HUES48 (cell line): Measurements from ENCODE around the gene TMEM178B.

ENCODE experiments used
- H3K27ac ChIP-seq: one replicate; pipeline ENCODE4 v1.7.0; 2013; ENCODE audit warnings: low read depth, low read length, inconsistent platforms
- H3K27me3 ChIP-seq: 2 replicates; pipeline ENCODE4 v1.6.1; 2013; ENCODE audit warnings: mild to moderate bottlenecking, low read length; ENCODE audit not compliant: control insufficient read depth, insufficient read depth
- H3K36me3 ChIP-seq: 2 replicates; pipeline ENCODE4 v1.6.1; 2013; ENCODE audit warnings: low read length; ENCODE audit not compliant: control insufficient read depth, insufficient read depth
- H3K4me1 ChIP-seq: 2 replicates; pipeline ENCODE4 v1.6.1; 2013; ENCODE audit warnings: mild to moderate bottlenecking, low read length; ENCODE audit not compliant: control insufficient read depth, insufficient read depth
- H3K4me3 ChIP-seq: 2 replicates; pipeline ENCODE4 v1.5.1; 2013; ENCODE audit warnings: mild to moderate bottlenecking, low read depth, low read length
- H3K9ac ChIP-seq: 2 replicates; pipeline ENCODE4 v1.6.1; 2013; ENCODE audit warnings: mild to moderate bottlenecking, low read depth, low read length, moderate library complexity
- H3K9me3 ChIP-seq: 2 replicates; pipeline ENCODE4 v1.6.1; 2013; ENCODE audit warnings: low read length; ENCODE audit not compliant: control insufficient read depth, insufficient read depth

TMEM178B gene

DNA sequence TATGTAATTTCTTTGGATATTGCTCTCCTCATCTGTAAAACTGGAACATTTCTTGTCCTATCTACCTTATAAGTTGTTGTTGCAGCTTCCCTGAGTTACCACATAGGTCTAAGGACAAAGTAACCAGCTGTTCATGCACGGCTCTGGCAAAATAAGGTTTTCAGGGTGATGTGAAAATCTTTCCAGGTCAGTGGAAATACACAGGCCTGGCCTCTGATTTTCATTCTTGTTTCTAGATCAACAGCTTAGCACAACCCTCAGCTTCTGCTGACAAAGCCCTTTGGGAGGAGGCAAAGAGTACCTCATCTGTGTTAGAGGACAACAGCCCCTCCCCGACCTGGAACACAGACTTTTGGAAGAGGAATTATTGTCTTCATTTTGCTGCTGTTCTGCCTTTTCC, 359.8 kb downstream of the TMEM178B start:
- H3K9ac ChIP-seq = no peak overlapping the region
- H3K9me3 ChIP-seq = no peaks in the 10 kb centered on the region
- H3K36me3 ChIP-seq = no peaks in the 10 kb centered on the region
- H3K4me1 ChIP-seq = peaks cover 39% of the 10 kb centered on the region
- no peaks in the 10 kb centered on the region for H3K27me3 ChIP-seq
- no peak overlapping the region for H3K4me3 ChIP-seq
- no peak overlapping the region for H3K27ac ChIP-seq

DNA sequence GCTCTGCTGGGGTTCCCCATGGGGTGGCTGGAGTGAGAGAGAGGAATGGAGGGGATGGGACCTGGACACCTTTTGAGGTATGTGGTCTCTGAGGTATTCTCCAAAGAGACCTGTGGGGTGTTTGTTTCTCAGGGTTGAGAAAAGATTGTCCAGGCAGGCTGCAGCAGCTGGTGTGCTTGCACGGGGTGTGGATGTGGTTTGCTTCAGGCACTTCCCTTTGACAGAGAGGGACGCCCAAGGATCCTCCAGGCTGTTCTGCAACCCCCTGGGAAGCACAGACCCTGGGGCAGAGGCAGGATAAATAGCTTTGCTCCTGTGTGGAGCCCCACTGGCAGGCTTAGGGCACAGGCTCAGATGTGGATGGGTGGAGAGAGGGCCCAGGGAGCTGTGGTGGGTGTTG, 362.3 kb downstream of the TMEM178B start:
- no peak overlapping the region for H3K27ac ChIP-seq
- no peaks in the 10 kb centered on the region for H3K27me3 ChIP-seq
- no peaks in the 10 kb centered on the region for H3K9me3 ChIP-seq
- peaks cover 21% of the 10 kb centered on the region for H3K4me1 ChIP-seq
- no peaks in the 10 kb centered on the region for H3K36me3 ChIP-seq
- H3K4me3 ChIP-seq = no peak overlapping the region
- H3K9ac ChIP-seq = no peak overlapping the region

DNA sequence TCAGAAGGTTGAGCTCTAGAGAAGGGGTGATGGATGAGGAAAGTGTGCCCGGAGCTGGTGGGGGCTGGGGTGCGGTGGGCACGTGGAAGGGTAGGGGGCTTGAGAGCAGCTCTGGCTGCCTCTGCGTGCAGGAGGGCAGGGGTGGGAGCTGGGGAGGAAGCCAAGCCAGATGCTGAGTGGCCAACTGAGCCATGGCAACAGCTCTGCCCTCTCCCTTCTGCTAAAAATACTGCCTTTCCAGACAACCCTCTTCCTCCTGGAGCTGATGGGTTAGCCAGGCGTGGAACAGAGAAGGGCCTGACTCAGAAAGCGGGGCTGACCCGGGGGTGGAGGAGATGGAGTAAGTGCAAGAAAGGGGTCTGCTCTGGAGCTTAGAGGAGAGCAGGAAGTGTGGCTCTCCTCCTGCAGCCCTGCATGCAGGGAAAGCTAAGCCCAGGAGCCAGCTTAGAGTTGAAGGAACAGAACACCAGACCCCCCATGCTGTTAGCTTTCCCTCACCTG, 362.8 kb downstream of the TMEM178B start:
- Histone ChIP-seq H3K27me3 (no peaks in the 10 kb centered on the region), H3K4me3 (no peak overlapping the region), H3K9me3 (no peaks in the 10 kb centered on the region)

DNA sequence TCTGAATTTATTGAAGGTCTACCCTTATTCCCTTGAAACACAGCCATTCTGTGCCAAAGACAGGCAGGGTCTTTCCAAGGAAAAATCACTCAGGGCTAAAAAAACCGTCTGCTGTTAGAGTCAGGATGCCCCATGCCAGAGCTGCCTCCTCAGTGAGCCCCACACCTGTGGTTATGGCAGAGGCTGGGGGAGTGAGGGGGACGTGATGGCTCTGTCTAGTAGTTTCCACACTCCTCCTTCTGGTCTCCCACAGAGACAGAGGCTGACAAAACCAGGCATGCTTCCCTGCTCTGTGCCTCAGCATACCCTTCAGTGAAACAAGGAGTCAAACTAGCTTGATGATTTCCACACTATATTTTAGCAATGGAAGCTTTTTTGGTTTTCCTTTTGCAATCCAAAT, 365.3 kb downstream of the TMEM178B start:
- no peak overlapping the region for H3K27ac ChIP-seq
- H3K4me3 ChIP-seq = no peak overlapping the region
- no peaks in the 10 kb centered on the region for H3K36me3 ChIP-seq
- no peaks in the 10 kb centered on the region for H3K9me3 ChIP-seq
- no peak overlapping the region for H3K9ac ChIP-seq
- H3K27me3 ChIP-seq = no peaks in the 10 kb centered on the region
- H3K4me1 ChIP-seq = peaks cover 13% of the 10 kb centered on the region

More for the DNA sequence above, 362.8 kb downstream of the TMEM178B start:
- H3K9ac ChIP-seq = no peak overlapping the region
- no peak overlapping the region for H3K27ac ChIP-seq
- no peaks in the 10 kb centered on the region for H3K36me3 ChIP-seq
- H3K4me1 ChIP-seq = peaks cover 16% of the 10 kb centered on the region

DNA sequence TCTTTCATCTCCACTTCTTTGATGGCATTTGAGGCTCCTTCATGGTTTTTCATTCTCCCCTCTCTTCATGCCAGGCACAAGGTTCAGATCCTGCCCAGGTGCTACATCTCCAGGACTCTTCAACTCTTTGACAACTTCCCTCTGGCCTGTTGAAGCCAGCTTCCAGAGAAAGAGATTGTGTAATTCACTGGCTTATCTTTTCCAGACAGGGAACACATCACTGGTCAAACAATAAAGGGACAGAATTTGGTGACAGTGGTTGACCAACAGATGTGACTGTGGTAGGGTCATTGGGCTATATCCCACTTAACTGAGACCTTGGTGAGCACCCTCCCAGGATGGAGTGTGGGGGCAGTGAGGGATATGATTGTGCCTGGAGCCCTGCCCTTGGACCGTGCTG, 365.9 kb downstream of the TMEM178B start:
- no peak overlapping the region for H3K27ac ChIP-seq
- H3K4me1 ChIP-seq = peaks cover 13% of the 10 kb centered on the region
- no peaks in the 10 kb centered on the region for H3K9me3 ChIP-seq
- H3K4me3 ChIP-seq = no peak overlapping the region
- H3K9ac ChIP-seq = no peak overlapping the region
- no peaks in the 10 kb centered on the region for H3K36me3 ChIP-seq
- H3K27me3 ChIP-seq = no peaks in the 10 kb centered on the region

DNA sequence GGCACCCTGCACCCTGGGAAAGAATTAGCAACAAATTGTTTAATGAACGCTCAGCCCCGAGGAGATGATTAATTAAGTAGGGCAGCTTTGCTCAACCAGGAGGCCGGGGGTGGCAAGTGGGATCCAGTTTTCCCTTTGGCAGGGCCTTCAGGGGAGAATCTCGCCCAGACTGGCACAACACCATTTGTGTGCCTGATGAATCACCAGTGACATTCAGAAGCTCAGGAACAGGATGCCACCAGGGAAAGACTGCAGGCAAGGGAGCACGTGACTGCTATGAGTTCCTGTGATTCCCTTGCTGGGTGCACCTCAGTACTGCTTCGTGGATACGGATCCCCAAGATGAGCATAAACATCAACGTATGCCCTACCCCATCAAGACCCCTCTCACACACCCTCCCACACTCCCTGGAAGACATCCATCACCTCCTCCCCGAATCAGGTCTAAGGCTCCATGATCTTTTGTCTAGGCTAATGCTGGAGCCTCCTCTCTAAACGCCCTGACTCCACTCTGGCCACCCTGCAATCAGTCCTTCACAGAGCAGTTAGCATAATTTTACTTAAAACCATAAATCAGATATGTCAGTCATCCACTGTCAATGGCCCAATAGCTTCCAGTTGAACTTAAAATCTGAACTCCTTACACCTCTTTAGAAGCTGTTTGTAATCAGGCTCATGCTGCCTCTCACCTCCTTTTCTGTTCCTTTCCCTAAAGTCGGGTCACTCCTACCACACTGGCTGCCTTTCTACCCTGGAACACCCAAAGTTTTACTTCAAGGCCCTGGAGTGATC, 368.2 kb downstream of the TMEM178B start:
- no peak overlapping the region for H3K27ac ChIP-seq
- H3K9ac ChIP-seq = no peak overlapping the region

DNA sequence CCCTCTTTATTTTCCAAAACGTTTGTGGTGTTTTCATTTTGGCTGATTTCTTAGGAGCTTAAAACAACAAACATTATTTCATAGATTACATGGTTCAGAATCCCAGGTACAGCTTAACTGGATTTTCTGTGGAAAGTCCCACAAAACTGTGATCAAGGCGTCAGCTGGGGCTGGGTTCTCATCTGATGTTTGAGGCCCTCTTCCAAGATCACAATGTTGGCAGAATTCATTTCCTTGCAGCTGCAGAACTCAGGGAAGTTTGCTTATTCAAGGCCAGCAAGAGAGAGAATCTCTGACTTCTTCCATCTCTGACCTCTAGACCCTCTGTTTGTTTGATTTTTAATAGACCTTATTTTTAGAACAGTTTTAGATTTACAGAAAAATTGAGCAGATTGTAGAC, 368.9 kb downstream of the TMEM178B start:
- Histone ChIP-seq H3K27ac (no peak overlapping the region), H3K4me1 (no peaks in the 10 kb centered on the region), H3K27me3 (no peaks in the 10 kb centered on the region), H3K4me3 (no peak overlapping the region), H3K9ac (no peak overlapping the region), H3K36me3 (no peaks in the 10 kb centered on the region), H3K9me3 (no peaks in the 10 kb centered on the region)

More for the DNA sequence above, 368.2 kb downstream of the TMEM178B start:
- Histone ChIP-seq H3K4me3 (no peak overlapping the region), H3K36me3 (no peaks in the 10 kb centered on the region), H3K27me3 (no peaks in the 10 kb centered on the region), H3K9me3 (no peaks in the 10 kb centered on the region), H3K4me1 (no peaks in the 10 kb centered on the region)

DNA sequence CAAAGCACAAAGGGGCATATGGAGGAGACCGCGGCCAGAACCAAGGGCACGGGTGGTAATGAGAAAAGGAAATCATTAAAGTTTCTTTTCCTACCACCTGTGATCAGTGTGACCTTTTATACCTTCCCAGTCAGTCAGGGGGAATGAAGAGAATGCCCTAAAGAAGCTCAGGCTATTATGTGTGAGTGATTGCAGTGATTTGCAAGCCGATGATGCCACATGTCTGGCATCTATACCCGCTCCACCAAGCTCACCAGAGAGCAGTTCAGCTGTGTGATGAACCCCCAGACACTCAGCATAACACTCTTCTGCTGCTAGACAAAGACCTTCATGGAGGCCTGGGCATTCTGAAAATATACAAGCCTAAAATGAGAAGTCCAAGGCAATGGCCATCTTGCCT, 371.1 kb downstream of the TMEM178B start:
- Histone ChIP-seq H3K36me3 (no peaks in the 10 kb centered on the region), H3K4me3 (no peak overlapping the region), H3K4me1 (no peaks in the 10 kb centered on the region), H3K27me3 (no peaks in the 10 kb centered on the region), H3K9ac (no peak overlapping the region), H3K27ac (no peak overlapping the region), H3K9me3 (no peaks in the 10 kb centered on the region)

DNA sequence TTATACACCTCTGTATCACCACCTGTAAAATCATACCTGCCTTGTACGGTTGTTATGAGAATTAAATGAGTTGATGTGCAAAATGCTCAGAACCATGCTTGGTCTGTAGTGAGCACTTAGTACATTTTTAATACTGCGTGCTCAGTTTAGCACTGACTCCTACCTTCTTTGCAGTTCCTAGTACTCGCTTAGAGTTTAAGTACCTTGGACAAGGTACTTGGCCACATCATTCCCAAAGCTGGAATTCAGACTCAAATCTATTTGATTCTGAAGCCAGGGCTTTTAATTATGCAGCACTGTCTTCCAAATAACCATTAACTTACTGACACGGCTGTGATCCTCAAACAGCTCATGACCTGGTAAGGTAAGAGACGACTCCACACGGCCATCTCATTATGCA, 377.4 kb downstream of the TMEM178B start:
- no peaks in the 10 kb centered on the region for H3K9me3 ChIP-seq
- no peaks in the 10 kb centered on the region for H3K27me3 ChIP-seq
- no peaks in the 10 kb centered on the region for H3K4me1 ChIP-seq
- no peak overlapping the region for H3K9ac ChIP-seq
- H3K27ac ChIP-seq = no peak overlapping the region
- H3K36me3 ChIP-seq = no peaks in the 10 kb centered on the region
- H3K4me3 ChIP-seq = no peak overlapping the region

DNA sequence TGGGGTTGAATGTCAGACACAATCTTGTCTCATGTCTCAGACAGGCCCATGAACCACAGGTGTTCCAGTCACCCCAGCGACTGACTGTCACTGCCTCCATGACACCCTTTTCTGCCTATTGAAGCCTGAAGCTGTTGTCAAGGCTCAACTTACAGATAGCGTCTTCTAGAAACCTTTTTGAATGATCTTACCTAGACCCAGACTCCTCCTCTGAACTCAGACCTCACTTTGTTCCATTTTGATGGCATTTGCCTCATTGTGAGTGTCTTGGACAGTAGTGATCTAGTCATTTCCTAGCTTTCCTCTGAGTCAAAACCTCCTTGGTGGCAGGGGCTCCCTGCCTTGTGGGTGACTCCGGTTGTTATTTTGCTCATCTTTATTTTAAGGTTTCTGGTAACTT, 379.0 kb downstream of the TMEM178B start:
- no peaks in the 10 kb centered on the region for H3K4me1 ChIP-seq
- H3K27me3 ChIP-seq = no peaks in the 10 kb centered on the region
- H3K36me3 ChIP-seq = no peaks in the 10 kb centered on the region
- no peak overlapping the region for H3K27ac ChIP-seq
- H3K4me3 ChIP-seq = no peak overlapping the region
- H3K9ac ChIP-seq = no peak overlapping the region
- no peaks in the 10 kb centered on the region for H3K9me3 ChIP-seq

DNA sequence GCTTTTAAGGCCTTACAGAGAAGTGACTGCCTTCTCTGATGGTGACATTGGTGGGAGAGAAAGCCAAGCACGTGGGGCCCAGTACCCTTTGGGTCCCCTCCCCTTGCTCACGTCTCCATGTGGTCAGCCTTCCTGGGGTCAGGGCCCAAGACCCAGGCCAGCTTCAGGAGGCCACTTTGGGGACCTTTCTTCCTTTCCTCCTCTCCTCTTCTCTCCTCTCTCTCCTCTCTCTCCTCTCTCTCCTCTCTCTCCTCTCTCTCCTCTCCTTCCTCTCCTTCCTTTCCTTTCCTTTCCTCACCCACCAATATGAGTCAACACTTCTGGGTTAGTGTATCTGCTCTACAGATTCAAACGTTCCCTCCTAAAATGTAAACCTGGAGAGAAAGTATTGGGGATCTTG, 380.5 kb downstream of the TMEM178B start:
- H3K4me1 ChIP-seq = no peaks in the 10 kb centered on the region
- H3K4me3 ChIP-seq = no peak overlapping the region
- H3K27me3 ChIP-seq = no peaks in the 10 kb centered on the region
- H3K27ac ChIP-seq = no peak overlapping the region
- H3K9me3 ChIP-seq = no peaks in the 10 kb centered on the region
- no peak overlapping the region for H3K9ac ChIP-seq
- no peaks in the 10 kb centered on the region for H3K36me3 ChIP-seq
